ENCODE results near the gene PLA2G4E. TPM values are rescaled to one million over a fixed set of nuclear protein-coding genes. Genes with fewer than 3 reads are reported as not detected.
A peak's percentile ranks its signal among the peaks of the same experiment; 100 is the strongest.

PLA2G4E gene
- total RNA-seq, 6 donors from 2014 or later = 0.13 to 5.2 (median 1.1) TPM; not detected in 2

GRCh38 chr15:42031198-42031915, 10.5 kb upstream of the PLA2G4E start:
- WGBS, 2 donors = 61 to 70% methylated on average over 6 of the region's 6 CpGs
- ATAC-seq (ENCODE audit: low FRiP score in 2 of 2) (no peak), DNase-seq (no peak)
- Histone ChIP-seq H3K4me1 (peaks cover 0 to 17% (median 11%) of the 10 kb centered on the region in 4 donors), H3K9me3 (no peaks in the 10 kb centered on the region), H3K36me3 (no peaks in the 10 kb centered on the region), H3K27ac (no peak overlapping the region), H3K4me3 (no peak overlapping the region), H3K27me3 (no peaks in the 10 kb centered on the region)
- TF ChIP-seq CTCF (IDR thresholded peaks at IDR 0.05) (no peak), EP300 (IDR thresholded peaks at IDR 0.05) (no peak), POLR2AphosphoS5 (IDR thresholded peaks at IDR 0.05) (no peak), POLR2A (IDR thresholded peaks at IDR 0.05) (no peak)

- H3K4me3 ChIP-seq = no peak overlapping the region
- H3K4me1 ChIP-seq = peaks cover 0 to 10% (median 4%) of the 10 kb centered on the region in 4 donors
- no peaks in the 10 kb centered on the region for H3K36me3 ChIP-seq
- ATAC-seq (ENCODE audit: low FRiP score in 2 of 2) (no peak), DNase-seq (no peak)
- no peak overlapping the region for H3K27ac ChIP-seq
- H3K9me3 ChIP-seq = no peaks in the 10 kb centered on the region
- 84 to 88% methylated on average over 7 of the region's 7 CpGs for WGBS, 2 donors
- TF ChIP-seq CTCF (IDR thresholded peaks at IDR 0.05) (no peak), EP300 (IDR thresholded peaks at IDR 0.05) (no peak), POLR2AphosphoS5 (IDR thresholded peaks at IDR 0.05) (no peak), POLR2A (IDR thresholded peaks at IDR 0.05) (no peak)
- no peaks in the 10 kb centered on the region for H3K27me3 ChIP-seq
Measured at GRCh38 chr15:42027521-42027920, 6.7 kb upstream of the PLA2G4E start.

GRCh38 chr15:42024303-42024702, 3.5 kb upstream of the PLA2G4E start:
- no peaks in the 10 kb centered on the region for H3K27me3 ChIP-seq
- ATAC-seq (ENCODE audit: low FRiP score in 2 of 2) (peak; percentile 56 to 88), DNase-seq (peak in 1 of 2 donors; percentile 90)
- no peaks in the 10 kb centered on the region for H3K9me3 ChIP-seq
- TF ChIP-seq CTCF (IDR thresholded peaks at IDR 0.05) (no peak), POLR2A (IDR thresholded peaks at IDR 0.05) (peak in 1 of 4 donors; percentile 42), EP300 (IDR thresholded peaks at IDR 0.05) (peak in 1 of 4 donors; percentile 61), POLR2AphosphoS5 (IDR thresholded peaks at IDR 0.05) (peak; percentile 25 to 36)
- peak overlapping the region; percentile 61 to 86 (median 71) for H3K27ac ChIP-seq
- H3K4me1 ChIP-seq = peaks cover 0 to 15% (median 5%) of the 10 kb centered on the region in 4 donors
- no peaks in the 10 kb centered on the region for H3K36me3 ChIP-seq
- 38 to 86% methylated on average over 3 of the region's 4 CpGs for WGBS, 2 donors
- H3K4me3 ChIP-seq = no peak overlapping the region

GRCh38 chr15:42021593-42021992, 751 bp upstream of the PLA2G4E start:
- H3K4me1 ChIP-seq = peaks cover 0 to 23% (median 7%) of the 10 kb centered on the region in 4 donors
- no peaks in the 10 kb centered on the region for H3K9me3 ChIP-seq
- H3K36me3 ChIP-seq = no peaks in the 10 kb centered on the region
- TF ChIP-seq POLR2AphosphoS5 (IDR thresholded peaks at IDR 0.05) (no peak), CTCF (IDR thresholded peaks at IDR 0.05) (no peak), POLR2A (IDR thresholded peaks at IDR 0.05) (no peak), EP300 (IDR thresholded peaks at IDR 0.05) (no peak)
- ATAC-seq (ENCODE audit: low FRiP score in 2 of 2) (no peak), DNase-seq (no peak)
- no peak overlapping the region for H3K4me3 ChIP-seq
- H3K27ac ChIP-seq = no peak overlapping the region
- WGBS, 2 donors = 88 to 93% methylated on average over 4 to 5 of the region's 5 CpGs
- no peaks in the 10 kb centered on the region for H3K27me3 ChIP-seq
